Right atrium auricular region (tissue), 2 donors: ENCODE measurements around the gene CRYL1. TPM values are rescaled to one million over a fixed set of nuclear protein-coding genes. Genes with fewer than 3 reads are reported as not detected.

Experiments used
- DNase-seq: peaks from one replicate; pipeline ENCODE4 v3.0.0-alpha.2; 2019; ENCODE audit warnings: low spot score
- H3K27ac ChIP-seq, 2 donors: fragments of 200-600 bp; sonication (generic); 1 replicate in 1 of 2; 2 replicates in 1 of 2; pipeline ENCODE4 v1.5.1; 2016 to 2019
- H3K27me3 ChIP-seq, 2 donors: fragments of 200-600 bp; sonication (generic); one replicate each; pipeline versions ENCODE4 v1.5.1 to v1.6.0; 2017 to 2019
- H3K36me3 ChIP-seq: fragments of 200-600 bp; sonication (generic); one replicate; pipeline ENCODE4 v1.5.1; 2016
- H3K4me1 ChIP-seq, 2 donors: fragments of 200-600 bp; sonication (generic); one replicate each; pipeline versions ENCODE4 v1.5.1 to v1.6.0; 2017 to 2019
- H3K4me3 ChIP-seq, 2 donors: fragments of 200-600 bp; sonication (generic); 1 replicate in 1 of 2; 2 replicates in 1 of 2; pipeline ENCODE4 v1.5.1; 2017 to 2019; ENCODE audit warnings: mild to moderate bottlenecking in 1 of 2, moderate library complexity in 1 of 2
- H3K9me3 ChIP-seq, 2 donors: fragments of 200-600 bp; sonication (generic); one replicate each; pipeline ENCODE4 v1.5.1; 2019
- total RNA-seq, 2 donors: library from RNA; depleted of rRNA; stranded (reverse); fragments of >200 nt; gene quantifications; one replicate each; pipeline ENCODE4 v1.1.0, GENCODE V29; 2016
- TF ChIP-seq, protein P1 (sequence below), 2 donors: fragments of 200-600 bp; sonication (generic); IDR thresholded peaks; one replicate each; pipeline ENCODE4 v1.5.1; 2019; ENCODE audit warnings: antibody characterized with exemption in 2 of 2

CRYL1 gene
- total RNA-seq, 2 donors from 2014 or later, result 26.5 to 27.9 TPM

DNA sequence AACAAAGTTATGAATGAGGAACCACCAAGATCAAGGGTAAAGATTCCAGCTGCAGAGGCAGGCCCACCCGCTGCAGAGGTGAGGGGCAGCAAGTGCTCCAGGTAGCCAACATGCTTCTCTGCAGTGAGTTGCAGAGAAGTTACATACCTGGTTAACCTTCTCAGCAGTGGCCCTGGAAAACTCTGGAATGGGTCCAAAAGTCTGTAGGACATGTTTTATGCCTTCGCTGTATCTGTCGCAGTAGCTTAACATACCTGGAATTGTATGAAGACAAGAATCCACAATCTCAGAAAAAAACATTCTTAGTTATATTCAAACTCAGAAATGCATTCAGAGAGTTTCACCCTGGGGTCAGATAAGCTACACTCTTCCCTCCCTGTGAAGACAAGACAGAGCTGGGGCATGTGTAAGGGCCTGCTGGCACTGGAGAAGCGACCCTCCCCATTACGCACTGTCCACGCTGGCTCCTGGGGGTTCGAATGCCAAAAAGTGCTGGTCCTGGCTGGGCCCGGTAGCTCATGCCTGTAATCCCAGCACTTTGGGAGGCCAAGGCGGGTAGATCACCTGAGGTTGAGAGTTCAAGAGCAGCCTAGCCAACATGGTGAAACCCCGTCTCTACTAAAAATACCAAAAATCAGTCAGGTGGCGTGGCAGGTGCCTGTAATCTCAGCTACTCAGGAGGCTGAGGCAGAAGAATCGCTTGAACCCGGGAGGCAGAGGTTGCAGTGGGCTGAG is 121.0 kb downstream of the CRYL1 start:
- DNase-seq, result no peak
- Histone ChIP-seq H3K27me3 (no peaks in the 10 kb centered on the region), H3K36me3 (peaks cover 13% of the 10 kb centered on the region), H3K9me3 (no peaks in the 10 kb centered on the region), H3K4me1 (no peaks in the 10 kb centered on the region), H3K27ac (no peak overlapping the region), H3K4me3 (no peak overlapping the region)
- TF ChIP-seq, protein P1, sequence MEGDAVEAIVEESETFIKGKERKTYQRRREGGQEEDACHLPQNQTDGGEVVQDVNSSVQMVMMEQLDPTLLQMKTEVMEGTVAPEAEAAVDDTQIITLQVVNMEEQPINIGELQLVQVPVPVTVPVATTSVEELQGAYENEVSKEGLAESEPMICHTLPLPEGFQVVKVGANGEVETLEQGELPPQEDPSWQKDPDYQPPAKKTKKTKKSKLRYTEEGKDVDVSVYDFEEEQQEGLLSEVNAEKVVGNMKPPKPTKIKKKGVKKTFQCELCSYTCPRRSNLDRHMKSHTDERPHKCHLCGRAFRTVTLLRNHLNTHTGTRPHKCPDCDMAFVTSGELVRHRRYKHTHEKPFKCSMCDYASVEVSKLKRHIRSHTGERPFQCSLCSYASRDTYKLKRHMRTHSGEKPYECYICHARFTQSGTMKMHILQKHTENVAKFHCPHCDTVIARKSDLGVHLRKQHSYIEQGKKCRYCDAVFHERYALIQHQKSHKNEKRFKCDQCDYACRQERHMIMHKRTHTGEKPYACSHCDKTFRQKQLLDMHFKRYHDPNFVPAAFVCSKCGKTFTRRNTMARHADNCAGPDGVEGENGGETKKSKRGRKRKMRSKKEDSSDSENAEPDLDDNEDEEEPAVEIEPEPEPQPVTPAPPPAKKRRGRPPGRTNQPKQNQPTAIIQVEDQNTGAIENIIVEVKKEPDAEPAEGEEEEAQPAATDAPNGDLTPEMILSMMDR (IDR thresholded peaks at IDR 0.05), result no peak

DNA sequence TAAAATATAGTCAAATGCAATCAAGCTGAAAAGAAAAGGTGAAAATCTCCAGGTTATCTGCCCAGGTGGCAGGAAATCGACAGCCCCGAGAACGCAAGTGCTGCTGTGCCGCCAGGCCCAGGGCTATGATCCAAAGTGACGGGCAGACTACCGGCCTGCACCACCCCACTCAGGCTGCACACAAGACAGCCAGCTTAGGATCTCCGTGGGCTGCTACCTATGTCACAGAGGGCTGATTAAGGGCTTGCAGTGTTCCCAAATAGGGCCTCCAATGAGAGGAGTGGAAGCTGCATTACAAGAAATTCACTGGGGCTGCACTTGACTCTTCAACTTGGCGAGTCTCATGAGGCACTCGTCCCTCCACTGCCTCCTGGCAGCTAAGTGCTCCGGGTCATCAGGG is 121.8 kb downstream of the CRYL1 start:
- no peak overlapping the region for H3K4me3 ChIP-seq
- DNase-seq, result no peak
- H3K27ac ChIP-seq, result no peak overlapping the region
- H3K4me1 ChIP-seq, result no peaks in the 10 kb centered on the region
- no peaks in the 10 kb centered on the region for H3K9me3 ChIP-seq
- TF ChIP-seq, protein P1 (IDR thresholded peaks at IDR 0.05), result no peak
- H3K27me3 ChIP-seq, result no peaks in the 10 kb centered on the region
- peaks cover 13% of the 10 kb centered on the region for H3K36me3 ChIP-seq

DNA sequence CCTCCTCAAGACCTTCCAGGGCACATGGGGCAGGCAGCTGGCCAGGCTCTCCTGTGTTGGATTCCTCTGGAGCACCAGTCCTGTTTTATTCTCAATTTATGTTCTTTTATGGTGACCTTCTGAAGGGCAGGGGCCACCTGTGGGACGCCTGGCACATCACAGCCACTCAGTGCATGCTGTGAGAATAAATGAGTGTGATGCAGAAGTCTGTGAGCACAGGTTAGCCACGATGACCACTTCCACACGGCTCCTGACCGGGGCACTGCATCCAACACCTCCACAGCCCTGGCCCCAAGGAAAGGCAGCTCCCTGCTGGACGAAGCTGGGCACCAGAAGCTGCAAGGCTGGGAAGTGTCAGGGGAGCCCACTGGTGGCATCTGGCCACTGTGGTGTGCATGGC is 122.8 kb downstream of the CRYL1 start:
- Histone ChIP-seq H3K36me3 (peaks cover 13% of the 10 kb centered on the region), H3K9me3 (no peaks in the 10 kb centered on the region), H3K4me1 (no peaks in the 10 kb centered on the region), H3K27ac (no peak overlapping the region), H3K4me3 (no peak overlapping the region), H3K27me3 (no peaks in the 10 kb centered on the region)
- TF ChIP-seq, protein P1 (IDR thresholded peaks at IDR 0.05), result no peak
- DNase-seq, result no peak

- Histone ChIP-seq H3K27ac (no peak overlapping the region), H3K9me3 (no peaks in the 10 kb centered on the region), H3K4me3 (no peak overlapping the region), H3K36me3 (peaks cover 13% of the 10 kb centered on the region), H3K4me1 (no peaks in the 10 kb centered on the region), H3K27me3 (no peaks in the 10 kb centered on the region)
- DNase-seq, result no peak
- TF ChIP-seq, protein P1 (IDR thresholded peaks at IDR 0.05), result no peak
These were observed 123.5 kb downstream of the CRYL1 start for GRCh38 chr13:20401931-20402856.

DNA sequence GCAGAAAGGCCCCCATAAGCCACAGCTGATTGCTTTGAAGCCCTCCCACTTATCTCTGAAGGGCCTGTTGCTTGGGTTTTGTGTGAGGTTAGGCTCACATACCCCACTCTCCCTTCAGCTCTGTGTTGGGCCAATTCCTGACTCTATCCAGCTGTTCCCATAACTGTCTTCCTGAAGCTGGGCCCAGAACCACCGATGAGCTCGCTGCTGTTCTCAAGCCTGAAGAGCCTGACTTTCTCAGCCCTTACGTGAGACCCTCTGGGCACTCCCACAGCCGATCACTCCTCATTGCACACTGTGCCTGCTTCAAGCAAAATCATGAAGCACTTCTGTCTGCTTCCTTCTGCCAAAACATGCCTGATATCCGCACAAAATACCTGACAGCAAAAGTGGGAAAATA is 124.1 kb downstream of the CRYL1 start:
- H3K27ac ChIP-seq, result no peak overlapping the region
- TF ChIP-seq, protein P1 (IDR thresholded peaks at IDR 0.05), result no peak
- no peaks in the 10 kb centered on the region for H3K27me3 ChIP-seq
- no peak for DNase-seq
- no peaks in the 10 kb centered on the region for H3K4me1 ChIP-seq
- no peak overlapping the region for H3K4me3 ChIP-seq
- H3K9me3 ChIP-seq, result no peaks in the 10 kb centered on the region
- peaks cover 13% of the 10 kb centered on the region for H3K36me3 ChIP-seq
